Large intestine (tissue), 3 donors: ENCODE results near the gene OSR1. TPM values are rescaled to one million over a fixed set of nuclear protein-coding genes. Genes with fewer than 3 reads are reported as not detected.

Experiments
- DNase-seq, 2 donors: peaks; one replicate each; pipeline versions ENCODE4 v3.0.0 to v3.0.0-alpha.2; 2013
- H3K27ac ChIP-seq: one replicate; pipeline ENCODE4 v1.5.1; 2013; ENCODE audit warnings: low read length
- H3K27me3 ChIP-seq: 2 replicates; pipeline ENCODE4 v1.6.1; 2013; ENCODE audit warnings: low read length; ENCODE audit not compliant: control insufficient read depth, insufficient read depth
- H3K36me3 ChIP-seq: 2 replicates; pipeline ENCODE4 v1.6.1; 2013; ENCODE audit warnings: low read length; ENCODE audit not compliant: control insufficient read depth, insufficient read depth
- H3K4me1 ChIP-seq: one replicate; pipeline ENCODE4 v1.6.1; 2013; ENCODE audit warnings: low read length; ENCODE audit not compliant: control insufficient read depth, insufficient read depth
- H3K4me3 ChIP-seq: one replicate; pipeline ENCODE4 v1.5.1; 2013; ENCODE audit warnings: low read length
- H3K9me3 ChIP-seq: one replicate; pipeline ENCODE4 v1.6.1; 2013; ENCODE audit warnings: mild to moderate bottlenecking, low read depth, low read length, moderate library complexity; ENCODE audit not compliant: control insufficient read depth
- WGBS: methylation state at CpG from one replicate; pipeline ENCODE4 v1.1.5; 2013; ENCODE audit warnings: low lambda C conversion rate; ENCODE audit not compliant: insufficient coverage; 5-methylcytosine and 5-hydroxymethylcytosine counted together
- polyA plus RNA-seq: library from polyadenylated mRNA; unstranded; fragments of 120-200 nt; gene quantifications from one replicate; pipeline ENCODE4 v1.2.1, GENCODE V29; 2013

The OSR1 gene
- polyA plus RNA-seq, 1 donor = 17.7 TPM

DNA sequence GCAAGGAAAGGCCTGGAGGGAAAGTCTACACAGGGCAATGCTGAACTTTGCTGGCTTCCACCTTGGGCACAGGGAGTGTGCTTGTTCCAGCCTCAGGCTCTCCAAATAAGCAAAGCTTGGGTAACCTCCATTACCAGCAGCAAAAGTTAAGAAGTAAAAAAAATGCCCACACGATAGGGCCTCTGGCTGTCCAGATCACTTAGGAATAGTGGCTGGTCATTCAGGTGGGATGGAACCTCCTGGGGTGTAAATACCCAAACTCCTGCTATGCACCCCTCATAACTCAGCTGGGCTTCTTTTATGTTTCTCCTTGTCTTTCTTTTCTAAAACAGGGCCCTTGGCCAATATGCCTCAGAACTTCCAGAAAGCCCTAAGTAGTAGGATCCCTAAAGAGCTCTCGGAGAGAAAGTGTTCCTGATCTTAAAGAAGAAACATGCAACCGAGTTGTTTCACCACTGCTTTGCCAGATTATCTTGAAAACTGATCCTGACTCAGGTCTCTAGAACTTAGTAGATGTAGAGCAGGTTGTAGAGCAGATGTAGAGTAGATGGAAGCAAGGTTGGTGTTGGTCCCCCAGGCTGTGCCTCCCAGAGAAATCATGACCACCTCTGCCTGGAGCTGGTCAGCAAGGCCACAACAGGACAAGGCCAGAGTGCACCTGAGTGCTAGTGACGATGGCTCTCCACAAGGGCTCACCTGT is 2.0 kb upstream of the OSR1 start:
- Histone ChIP-seq H3K9me3 (peaks cover 20% of the 10 kb centered on the region), H3K27me3 (peaks cover 94% of the 10 kb centered on the region), H3K4me3 (no peak overlapping the region), H3K36me3 (no peaks in the 10 kb centered on the region), H3K4me1 (peaks cover 31% of the 10 kb centered on the region), H3K27ac (no peak overlapping the region)
- WGBS = 67% methylated on average over 1 of the region's 4 CpGs
- no peak for DNase-seq

DNA sequence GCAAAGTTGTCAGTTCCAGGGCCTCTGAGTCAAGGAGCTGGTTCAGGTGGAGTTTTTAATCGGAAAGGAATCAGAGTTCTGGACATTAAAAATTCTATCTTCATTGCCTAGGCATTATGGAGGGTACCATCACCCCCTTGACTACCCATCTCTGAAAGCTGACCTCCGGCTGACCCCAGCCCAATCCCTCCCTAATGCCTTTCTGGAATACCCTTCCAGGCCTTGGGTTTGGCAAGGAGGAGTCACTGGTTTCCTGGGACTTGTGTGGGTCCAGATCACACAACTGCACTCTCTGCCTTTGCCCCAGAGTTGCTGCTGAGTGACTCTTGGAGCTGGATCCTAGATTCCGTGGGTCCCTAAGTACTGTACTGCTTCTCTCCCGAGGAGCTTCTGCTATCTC is 1.0 kb upstream of the OSR1 start:
- no CpG with 5 or more reads among the region's 4 CpGs for WGBS
- DNase-seq = no peak
- no peak overlapping the region for H3K4me3 ChIP-seq

DNA sequence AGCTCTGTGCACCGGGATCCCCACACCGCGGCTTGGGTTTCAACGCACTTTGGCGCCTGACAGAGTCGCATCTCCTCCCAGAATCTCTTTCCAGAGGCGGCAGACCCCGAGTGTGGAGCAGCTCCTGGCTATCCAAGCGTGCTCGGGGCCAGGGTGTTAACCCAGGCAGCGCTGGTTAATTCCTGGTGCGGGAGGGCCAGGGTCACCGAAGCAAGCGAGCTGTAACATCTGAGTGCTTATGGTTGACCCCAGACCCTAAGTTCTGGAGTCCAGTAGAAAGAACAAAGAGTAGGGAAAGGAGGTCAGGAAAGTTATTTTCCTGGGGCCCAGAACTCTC is 566 bp upstream of the OSR1 start:
- Histone ChIP-seq H3K27ac (no peak overlapping the region), H3K4me3 (peak overlapping the region; percentile 32), H3K27me3 (peaks cover 96% of the 10 kb centered on the region), H3K36me3 (no peaks in the 10 kb centered on the region), H3K4me1 (peaks cover 31% of the 10 kb centered on the region), H3K9me3 (peaks cover 20% of the 10 kb centered on the region)
- no peak for DNase-seq
- WGBS = no CpG with 5 or more reads among the region's 14 CpGs

More for the DNA sequence above, 1.0 kb upstream of the OSR1 start:
- Histone ChIP-seq H3K27ac (no peak overlapping the region), H3K27me3 (peaks cover 96% of the 10 kb centered on the region), H3K36me3 (no peaks in the 10 kb centered on the region), H3K9me3 (peaks cover 20% of the 10 kb centered on the region), H3K4me1 (peaks cover 31% of the 10 kb centered on the region)

DNA sequence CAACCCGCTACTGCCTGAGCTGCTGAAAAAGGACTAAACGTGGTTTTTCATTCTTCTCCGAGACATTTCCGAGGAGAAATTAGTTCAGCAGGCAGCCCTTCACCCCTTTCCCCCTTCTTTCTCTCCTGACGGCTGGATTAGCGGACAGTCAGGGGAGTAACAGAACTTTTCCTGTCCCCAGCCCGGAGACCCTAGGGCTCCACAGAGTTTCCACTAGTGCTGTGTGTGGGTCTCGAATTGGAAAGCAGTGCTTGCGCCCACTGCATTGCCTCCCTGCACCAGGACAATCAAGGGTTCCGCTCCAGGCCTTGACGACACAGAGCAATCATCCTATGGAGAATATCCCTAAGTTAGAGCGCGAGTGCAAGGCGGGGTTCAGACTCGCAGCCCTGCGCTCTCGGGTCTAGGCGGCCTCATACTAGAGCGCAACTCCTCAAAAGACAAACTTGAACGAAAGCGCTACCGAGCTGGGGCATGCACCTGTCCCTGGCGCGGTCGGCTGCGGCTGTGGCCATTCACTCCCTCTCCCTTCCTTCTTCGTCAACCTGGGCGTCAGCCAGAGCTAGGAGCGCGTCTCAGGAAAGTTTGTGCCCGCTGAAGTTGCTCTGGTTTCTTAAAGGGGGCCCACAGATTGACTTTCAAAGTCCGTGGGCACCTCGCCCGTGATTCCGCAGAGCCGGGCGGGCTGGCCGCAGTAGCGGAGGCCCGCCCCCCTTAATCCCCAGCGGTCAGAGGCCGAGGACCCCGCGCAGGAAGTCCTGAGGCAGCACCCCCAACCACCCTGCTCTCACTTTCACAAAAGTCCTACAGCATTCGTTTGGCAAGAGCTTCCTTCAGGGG is 801 bp downstream of the OSR1 start:
- peaks cover 31% of the 10 kb centered on the region for H3K4me1 ChIP-seq
- H3K36me3 ChIP-seq = no peaks in the 10 kb centered on the region
- DNase-seq = peak in 1 of 2 donors; percentile 55
- H3K4me3 ChIP-seq = peak overlapping the region; percentile 55
- H3K27me3 ChIP-seq = peaks cover 96% of the 10 kb centered on the region
- peaks cover 25% of the 10 kb centered on the region for H3K9me3 ChIP-seq
- no peak overlapping the region for H3K27ac ChIP-seq
- no CpG with 5 or more reads among the region's 45 CpGs for WGBS

DNA sequence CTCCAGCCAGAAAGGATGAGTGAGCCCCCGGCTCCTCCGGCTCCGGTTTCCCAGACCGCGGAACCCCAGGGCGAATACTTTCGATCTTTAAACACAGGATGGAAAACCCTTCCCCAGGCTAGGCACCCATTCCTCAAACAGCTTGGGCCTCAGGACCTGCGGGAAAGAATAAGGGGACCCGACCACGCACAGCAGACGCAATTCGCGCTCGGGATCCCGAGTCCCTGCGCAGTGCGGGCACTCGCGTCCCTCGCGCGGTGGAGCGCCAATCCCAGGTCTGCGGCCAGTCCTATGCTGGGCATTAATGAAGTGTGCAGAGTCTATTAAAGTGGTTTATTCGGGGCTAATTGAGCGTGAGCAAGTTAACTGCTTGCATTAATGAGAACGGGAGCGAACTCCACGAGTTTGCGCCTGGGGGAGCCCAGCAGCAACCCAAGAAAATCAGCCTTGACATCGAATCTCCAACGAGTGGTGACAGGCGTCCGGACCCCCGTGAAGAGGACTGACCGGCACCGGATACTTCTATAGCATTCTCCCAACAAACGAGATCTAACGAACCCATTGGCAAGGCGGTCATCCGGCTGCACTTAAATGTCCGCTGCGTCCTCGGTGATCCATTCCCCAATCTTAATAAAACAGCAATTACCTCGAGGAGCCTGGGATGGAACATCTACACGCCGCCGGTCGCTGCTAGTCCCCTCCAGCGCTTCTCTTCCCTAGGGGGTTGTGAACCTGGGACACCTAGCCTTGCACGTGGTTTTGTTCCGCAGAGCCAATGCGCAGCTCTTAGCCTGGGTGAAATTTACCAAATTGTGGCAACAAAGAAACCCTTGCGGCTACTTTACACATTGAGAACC is 1.6 kb downstream of the OSR1 start:
- DNase-seq = peak in 1 of 2 donors; percentile 17
- H3K9me3 ChIP-seq = peaks cover 29% of the 10 kb centered on the region
- WGBS = 17% methylated on average over 3 of the region's 54 CpGs
- H3K27me3 ChIP-seq = peaks cover 99% of the 10 kb centered on the region
- H3K36me3 ChIP-seq = no peaks in the 10 kb centered on the region
- H3K4me1 ChIP-seq = peaks cover 26% of the 10 kb centered on the region
- peak overlapping the region; percentile 55 for H3K4me3 ChIP-seq
- H3K27ac ChIP-seq = no peak overlapping the region

DNA sequence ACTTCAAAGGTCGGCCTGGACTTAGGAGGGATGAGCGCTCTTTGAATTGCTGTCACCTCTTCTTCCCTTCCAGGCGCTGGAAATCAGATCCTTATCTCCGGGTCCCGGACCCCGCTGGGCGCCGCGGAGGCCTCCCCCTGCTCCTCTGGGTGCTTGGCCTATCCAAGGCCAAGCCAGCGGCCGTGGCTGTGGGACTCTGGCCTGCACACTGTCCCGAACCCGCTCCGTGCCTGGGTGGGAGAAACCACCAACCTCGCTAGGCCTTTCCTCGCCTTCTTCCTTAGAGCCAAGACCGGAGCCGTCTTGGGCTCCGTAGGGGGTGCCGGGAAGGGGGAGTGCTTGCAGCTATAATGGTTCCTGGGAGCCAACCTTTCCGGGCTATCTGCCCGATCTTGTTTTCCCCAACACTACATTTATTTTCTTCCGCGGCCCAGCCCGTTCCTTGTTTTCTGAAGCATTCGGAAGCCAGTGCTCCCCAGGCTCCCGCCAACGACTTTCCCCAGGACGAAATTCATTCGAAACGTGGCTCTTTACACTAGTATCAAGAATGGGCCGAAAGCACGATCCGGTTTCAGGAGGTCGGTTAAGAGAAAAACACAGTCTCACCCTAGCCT is 2.4 kb downstream of the OSR1 start:
- Histone ChIP-seq H3K27ac (no peak overlapping the region), H3K36me3 (no peaks in the 10 kb centered on the region), H3K27me3 (peaks cover 99% of the 10 kb centered on the region), H3K4me3 (peak overlapping the region; percentile 55), H3K4me1 (peaks cover 22% of the 10 kb centered on the region), H3K9me3 (peaks cover 25% of the 10 kb centered on the region)
- no CpG with 5 or more reads among the region's 35 CpGs for WGBS
- DNase-seq = no peak

DNA sequence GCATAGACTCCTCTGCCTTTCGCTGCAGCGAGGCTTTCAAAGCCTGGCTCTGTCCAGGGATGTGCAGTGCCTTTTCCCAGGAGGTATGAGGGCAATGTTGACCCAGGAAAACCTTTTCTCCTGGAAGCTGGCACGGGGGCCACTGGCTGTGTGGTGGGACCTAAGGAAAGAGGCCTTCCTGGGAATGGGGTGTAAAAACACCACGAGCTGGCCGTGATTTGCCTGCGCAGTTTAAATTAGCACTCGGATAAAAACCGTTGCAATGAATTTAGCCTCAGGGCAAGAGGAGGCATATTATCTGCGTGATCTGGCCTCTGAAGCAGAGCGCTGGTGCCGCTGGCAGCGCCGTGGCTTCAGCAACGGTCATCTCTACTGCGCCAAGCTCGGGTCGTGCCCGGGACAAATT is 3.0 kb downstream of the OSR1 start:
- no peak overlapping the region for H3K27ac ChIP-seq
- H3K27me3 ChIP-seq = peaks cover 99% of the 10 kb centered on the region
- H3K4me1 ChIP-seq = peaks cover 24% of the 10 kb centered on the region
- no peak for DNase-seq
- H3K9me3 ChIP-seq = peaks cover 25% of the 10 kb centered on the region
- no peaks in the 10 kb centered on the region for H3K36me3 ChIP-seq
- peak overlapping the region; percentile 55 for H3K4me3 ChIP-seq
- no CpG with 5 or more reads among the region's 18 CpGs for WGBS

DNA sequence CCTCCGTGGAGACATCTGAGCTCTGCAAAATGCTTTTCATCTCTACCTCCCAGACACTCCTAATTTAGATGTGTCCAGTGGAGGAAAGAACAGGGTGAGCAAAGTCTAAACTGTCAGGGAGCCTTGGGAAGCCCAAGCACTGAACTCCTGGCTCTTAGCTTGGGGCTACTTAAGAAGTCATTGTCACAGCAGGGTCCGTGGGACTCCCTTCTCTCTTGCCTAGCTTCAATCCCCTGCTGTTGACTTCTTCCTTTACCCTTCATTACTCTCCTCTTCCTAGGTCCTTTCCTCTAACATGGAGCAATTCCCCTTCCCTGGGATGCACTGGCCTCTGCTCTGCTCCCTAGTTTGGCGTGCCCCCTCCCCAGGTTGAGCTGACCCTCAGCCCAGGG is 3.4 kb downstream of the OSR1 start:
- no peak for DNase-seq
- Histone ChIP-seq H3K4me3 (peak overlapping the region; percentile 55), H3K36me3 (no peaks in the 10 kb centered on the region), H3K4me1 (peaks cover 24% of the 10 kb centered on the region), H3K9me3 (peaks cover 25% of the 10 kb centered on the region), H3K27me3 (peaks cover 99% of the 10 kb centered on the region), H3K27ac (no peak overlapping the region)
- WGBS = no CpG with 5 or more reads among the region's 3 CpGs

DNA sequence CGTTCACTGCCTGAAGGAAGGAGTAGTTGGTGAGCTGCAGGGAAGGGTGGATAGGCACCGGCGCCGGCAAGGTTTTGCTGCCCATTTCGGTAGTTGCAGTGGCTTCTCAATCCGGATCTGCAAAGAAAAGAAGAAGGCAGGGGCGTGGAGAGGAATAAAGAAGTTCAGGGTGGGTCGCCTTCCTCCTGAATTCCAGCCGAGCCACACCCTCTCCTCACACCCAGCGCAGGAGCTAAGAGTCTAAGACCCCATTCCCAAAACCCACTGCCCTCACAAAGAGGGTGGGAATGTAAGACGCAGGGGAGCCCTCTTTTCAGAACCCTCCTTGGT is 4.7 kb downstream of the OSR1 start:
- Histone ChIP-seq H3K9me3 (peaks cover 25% of the 10 kb centered on the region), H3K4me1 (peaks cover 20% of the 10 kb centered on the region), H3K36me3 (no peaks in the 10 kb centered on the region), H3K27ac (no peak overlapping the region), H3K4me3 (no peak overlapping the region), H3K27me3 (peaks cover 97% of the 10 kb centered on the region)
- no peak for DNase-seq
- WGBS = no CpG with 5 or more reads among the region's 11 CpGs
